Activated CD4-positive, alpha-beta T cell treated with anti-CD3 and anti-CD28 coated beads, Interleukin-2, amount 50 U/mL, for 48 hours (primary cell): Measurements from ENCODE around the gene SRCAP.
A peak's percentile ranks its signal among the peaks of the same experiment; 100 is the strongest.
"Not testable (repeated sequence)": the region's sequence is repeated elsewhere in the genome, so short reads cannot be mapped to it uniquely, and the experiment has no call there.

Experiments
- DNase-seq, 2 experiments: peaks; one replicate each; pipeline ENCODE4 v3.0.0-alpha.2; 2020

The SRCAP gene

DNA sequence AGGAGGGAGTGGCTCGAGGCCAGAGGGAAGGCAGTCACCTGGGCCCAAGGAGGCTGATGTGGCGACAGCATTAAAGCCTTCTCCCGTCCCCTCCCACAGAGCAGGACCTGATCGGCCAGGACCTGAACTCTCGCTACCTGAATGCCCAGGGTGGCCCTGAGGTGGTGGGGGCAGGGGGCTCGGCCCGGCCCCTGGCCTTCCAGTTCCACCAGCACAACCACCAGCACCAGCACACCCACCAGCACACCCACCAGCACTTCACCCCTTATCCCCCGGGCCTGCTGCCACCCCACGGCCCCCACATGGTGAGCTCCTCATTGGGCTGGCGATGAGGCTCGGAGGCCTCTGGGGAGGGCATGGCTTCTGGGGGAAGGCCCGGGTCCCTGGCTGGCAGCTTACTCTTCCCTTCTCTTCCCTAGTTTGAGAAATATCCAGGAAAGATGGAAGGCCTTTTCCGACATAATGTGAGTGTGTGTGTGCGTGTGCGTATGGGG, 34.3 kb upstream of the SRCAP start:
- DNase-seq: no peak

GRCh38 chr16:30665155-30665829, 33.7 kb upstream of the SRCAP start:
- no peak for DNase-seq

DNA sequence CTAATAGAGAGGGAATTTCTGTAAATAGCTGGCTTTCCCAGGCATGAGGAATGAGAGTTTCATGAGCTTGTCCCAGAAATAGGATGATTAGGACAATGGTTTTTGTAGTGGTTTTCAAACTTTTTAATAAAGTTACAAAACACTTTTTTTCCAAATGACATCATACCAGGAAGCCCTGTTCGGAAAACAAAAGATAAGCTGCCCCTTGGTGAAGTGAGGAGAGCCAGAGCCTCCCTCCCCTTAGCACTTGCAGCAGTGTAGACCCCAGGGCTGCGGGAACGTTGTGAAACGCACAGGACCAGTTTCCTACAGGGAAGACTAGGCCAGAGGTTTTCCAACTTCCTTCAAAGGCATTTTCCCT, 33.2 kb upstream of the SRCAP start:
- DNase-seq: no peak

DNA sequence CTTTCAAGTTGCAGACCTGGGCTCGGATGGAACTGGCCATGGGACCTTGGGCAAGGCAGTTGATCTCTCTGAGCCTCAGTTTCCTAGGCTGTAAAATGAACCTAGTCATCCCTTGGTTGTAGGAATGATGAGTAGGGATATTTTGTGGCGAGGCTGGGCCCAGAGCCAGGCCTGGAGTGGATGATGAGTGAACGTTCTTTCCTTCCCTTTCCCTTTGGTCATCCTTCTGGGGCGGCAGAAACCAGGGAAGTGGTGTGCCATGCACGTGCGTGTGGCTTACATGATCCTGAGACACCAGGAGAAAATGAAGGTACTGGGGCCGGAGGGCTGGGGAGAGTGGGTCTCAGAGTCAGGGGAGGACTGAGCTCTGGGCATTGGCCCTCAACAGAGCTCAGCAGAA, 32.3 kb upstream of the SRCAP start:
- DNase-seq: no peak

- DNase-seq: no peak
Measured at GRCh38 chr16:30667361-30667905, 31.5 kb upstream of the SRCAP start.

GRCh38 chr16:30668393-30668792, 30.6 kb upstream of the SRCAP start:
- no peak for DNase-seq

- DNase-seq: no peak
Measured at GRCh38 chr16:30669026-30669902, 29.7 kb upstream of the SRCAP start.

DNA sequence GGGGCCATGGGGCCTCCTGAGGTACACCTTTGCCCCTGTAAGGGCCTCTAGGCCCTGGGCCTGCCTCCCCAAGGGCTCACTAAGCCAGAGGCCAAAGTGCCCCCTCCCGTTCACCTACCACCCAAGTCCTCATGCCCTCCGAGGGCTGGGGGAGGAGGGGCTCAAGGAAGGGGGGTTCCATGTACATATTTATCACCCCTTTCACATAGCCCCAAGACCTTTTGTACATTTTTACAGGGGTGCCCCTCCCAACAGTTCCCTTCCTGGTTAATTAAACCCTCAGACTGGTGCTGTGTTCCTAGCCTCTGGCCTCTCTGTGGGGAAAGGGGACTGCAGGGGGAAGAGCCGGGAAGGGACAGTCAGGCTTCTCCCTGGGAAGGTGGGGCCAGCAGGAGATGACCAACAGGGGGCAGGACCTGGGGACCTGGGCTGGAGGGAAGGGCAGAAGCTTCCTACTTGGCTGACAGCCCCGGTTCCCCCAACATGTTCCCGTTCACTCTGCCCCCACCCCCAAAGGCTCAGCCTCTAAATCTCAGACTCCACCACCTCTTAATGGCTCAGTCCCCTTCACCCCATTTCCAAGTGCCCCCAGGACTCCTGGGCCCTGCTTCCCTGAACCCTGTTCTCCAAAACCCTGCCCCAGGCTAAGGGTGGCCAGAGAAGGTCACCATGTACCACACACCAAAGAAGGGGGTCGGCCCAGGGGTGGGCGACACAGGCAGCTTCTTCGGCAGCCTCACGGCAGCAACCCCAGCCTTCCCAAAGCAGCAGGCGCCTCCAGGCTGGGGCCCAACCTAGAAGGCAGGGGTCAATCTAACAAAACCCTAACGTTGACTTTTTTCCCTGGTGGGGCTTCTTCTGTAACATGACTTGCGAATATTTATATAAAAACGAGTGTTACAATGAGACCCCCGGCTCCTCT, 28.8 kb upstream of the SRCAP start:
- DNase-seq: no peak

DNA sequence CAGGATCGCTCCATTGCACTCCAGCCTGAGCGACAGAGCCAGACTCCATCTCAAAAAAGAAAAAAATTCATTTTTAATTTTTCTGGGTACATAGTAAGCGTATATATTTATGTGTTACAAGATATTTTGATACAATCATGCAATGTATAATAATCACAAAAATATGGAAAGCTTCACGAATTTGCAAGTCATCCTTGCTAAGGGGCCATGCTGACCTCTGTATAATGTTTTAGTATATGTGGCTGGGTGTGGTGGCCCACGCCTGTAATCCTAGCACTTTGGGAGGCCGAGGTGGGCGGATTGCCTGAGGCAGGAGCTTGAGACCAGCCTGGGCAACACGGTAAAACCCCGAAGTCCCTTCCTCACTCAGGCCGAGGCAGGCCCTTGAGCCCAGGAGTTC, 23.8 kb upstream of the SRCAP start:
- DNase-seq: no peak

DNA sequence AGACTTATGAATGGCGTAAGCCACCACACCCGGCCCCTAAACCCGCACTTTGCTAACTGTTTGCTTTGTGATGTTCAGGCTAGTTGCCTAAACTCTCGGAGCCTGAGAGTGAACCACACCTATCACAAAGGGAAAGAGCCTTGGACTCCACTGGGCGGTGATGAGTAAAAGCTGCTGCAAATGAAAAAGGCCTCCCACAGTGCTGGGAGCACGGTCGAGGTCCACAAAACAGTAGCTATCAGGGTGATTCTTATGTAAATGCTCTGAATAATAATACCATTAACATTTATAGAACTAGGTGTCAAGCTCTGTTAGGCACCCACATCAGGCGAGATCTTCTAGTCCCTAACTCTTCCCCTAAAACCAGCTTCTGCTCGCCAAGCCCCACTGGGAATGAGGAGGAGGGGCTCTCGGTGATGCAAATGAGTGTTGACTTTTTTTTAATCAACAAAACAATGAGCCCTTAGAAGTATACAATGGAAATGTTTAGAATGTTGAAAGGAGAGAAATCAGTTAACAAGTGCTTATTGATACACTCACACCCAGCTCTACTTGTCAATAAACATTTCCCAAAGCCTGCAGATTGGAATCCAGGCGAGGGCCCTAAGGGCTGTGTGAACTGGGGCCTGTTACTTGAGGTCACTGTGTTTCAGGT, 20.9 kb upstream of the SRCAP start:
- DNase-seq: no peak

DNA sequence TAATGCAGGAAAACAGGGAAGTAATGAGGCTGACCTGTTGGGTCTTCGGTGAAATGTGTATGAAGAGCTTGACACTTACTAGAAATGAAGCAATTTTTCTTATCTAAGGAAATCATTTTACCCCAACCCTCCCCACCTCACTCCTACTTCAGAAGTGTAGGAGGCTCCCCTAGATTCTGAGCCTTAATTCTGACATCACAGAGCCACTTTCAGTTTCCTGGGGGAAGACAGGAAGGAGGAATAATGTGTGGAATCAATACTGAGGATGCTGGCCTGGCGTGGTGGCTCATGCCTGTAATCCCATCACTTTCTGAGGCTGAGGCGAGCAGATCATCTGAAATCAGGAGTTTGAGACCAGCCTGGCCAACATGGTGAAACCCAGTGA, 20.4 kb upstream of the SRCAP start:
- no peak for DNase-seq

DNA sequence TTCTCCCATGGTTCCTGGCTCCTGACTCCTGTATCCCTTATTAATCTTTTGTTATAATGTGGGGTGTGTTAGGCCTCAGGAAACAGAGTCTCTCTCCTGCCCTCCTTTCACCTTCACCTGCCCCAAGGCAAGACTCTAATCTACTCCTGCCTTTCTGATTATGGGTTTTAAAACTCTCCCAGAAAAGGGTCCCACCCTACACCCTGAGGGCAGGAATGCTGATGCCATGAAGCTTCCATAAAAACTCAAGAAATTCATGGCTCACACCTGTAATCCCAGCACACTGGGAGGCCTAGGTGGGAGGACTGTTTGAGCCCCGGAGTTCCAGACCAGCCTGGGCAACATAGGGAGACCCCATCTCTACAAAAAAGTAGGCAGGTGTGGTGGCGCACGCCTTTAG, 18.6 kb upstream of the SRCAP start:
- DNase-seq: no peak

GRCh38 chr16:30688701-30689100, 10.3 kb upstream of the SRCAP start:
- DNase-seq: no peak

DNA sequence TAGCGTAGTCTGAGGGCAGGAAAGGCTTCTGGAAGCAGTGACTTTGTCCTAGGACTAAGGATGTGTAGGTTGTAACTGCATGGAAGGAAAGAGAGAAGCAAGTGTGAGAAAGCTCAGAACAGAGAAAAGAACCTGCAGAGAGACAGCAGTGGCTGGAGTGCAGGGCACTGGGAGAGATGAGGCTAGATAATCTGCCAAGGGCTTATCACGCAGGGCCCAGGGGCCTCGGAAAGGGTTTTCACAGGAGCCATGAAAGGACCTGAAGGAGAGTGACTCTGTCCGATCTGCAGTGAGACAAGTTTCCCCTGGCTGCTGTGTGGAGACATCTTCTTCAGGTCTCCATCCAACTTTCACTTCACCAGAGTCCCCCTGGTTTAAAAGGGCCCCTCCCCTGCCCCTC, 7.1 kb upstream of the SRCAP start:
- DNase-seq: no peak

GRCh38 chr16:30692396-30693064, 6.4 kb upstream of the SRCAP start:
- no peak for DNase-seq

GRCh38 chr16:30694926-30695693, 3.9 kb upstream of the SRCAP start:
- no peak for DNase-seq

GRCh38 chr16:30696646-30697045, 2.3 kb upstream of the SRCAP start:
- DNase-seq: not testable (repeated sequence)

DNA sequence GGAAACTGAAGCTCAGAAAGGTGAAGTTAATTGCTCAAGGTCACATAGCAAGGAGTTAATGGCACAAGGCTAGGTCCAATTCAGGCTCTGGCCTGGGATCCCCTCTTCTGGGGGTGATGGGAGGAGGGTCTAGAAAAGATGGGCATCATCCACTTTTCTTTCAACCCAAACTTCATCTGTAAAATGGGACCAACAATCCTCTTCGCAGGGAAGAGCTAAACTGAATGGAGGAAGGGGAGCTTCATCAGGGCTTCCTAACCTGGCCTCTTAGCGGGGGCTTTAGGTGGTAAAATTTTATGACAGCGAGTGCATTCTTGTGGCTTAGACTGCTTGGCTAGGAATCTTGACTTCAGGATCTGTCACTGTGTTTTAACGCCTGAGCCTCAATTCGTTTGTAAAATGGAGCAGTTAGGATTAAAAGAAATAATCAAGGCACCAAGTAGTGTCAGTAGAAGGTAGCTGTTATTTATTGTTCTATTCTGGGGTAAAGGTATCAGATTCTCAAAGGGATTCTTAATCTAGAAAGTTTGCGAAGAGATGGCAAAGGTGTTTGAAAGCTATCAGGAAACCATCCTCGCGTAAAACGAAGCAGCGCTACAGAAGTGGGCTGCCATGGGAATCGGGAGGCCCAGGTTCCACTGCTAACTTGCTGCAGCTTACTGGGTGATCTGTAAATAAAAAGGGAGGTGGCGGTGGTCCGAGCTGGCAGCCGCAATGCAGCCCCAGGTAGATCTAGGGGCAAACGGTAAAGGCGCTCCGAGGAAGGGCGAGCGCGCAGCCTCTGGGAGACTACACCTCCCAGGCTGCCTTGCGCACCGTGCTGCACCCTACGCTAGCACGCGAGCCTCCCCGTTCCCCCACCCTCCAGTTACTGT, 1.5 kb upstream of the SRCAP start:
- DNase-seq: no peak

DNA sequence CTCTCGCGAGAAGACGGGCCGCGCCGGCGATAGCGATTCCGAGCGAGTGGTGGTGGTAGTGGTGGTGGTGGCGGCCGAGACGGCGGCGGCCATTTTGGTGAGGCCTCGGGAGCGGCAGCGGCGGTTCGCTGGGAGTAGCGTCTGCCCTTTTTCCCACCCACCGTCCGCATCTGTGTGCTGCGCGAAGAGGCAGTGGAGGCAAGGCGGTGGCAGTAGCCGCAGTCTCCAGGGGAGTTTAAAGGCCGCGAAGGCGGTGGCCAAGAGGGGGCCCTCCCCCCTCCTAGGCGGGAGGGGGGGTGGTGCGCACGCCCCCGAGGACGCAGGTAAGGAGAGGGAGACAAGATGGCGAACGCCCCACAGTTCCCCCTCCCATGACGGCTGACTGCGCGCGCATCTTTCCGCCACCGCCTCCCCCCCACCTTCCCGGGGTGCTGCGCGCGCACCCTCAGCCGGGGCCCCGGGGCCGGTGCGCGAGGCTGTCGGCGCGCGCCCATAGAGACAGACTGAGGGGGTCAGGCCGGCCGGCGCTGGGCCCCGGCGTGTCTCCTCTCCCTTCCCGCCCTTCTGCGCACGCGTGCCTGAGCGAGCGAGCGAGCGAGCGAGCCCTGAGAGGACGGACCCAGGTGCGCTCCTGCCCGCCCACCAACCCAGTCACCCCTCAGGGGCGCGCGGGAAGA, 694 bp upstream of the SRCAP start:
- peak; percentile 99 for DNase-seq
